Endothelial cell (in vitro differentiated cells): ENCODE data around the gene RPLP1. TPM values are rescaled to one million over a fixed set of nuclear protein-coding genes. Genes with fewer than 3 reads are reported as not detected.

ENCODE experiments used
- DNase-seq: peaks from one replicate; pipeline ENCODE4 v3.0.0; 2021; ENCODE audit warnings: low spot score
- H3K27ac Mint-ChIP-seq: one replicate; pipeline ENCODE4 v1.8.0; 2021; ENCODE audit warnings: mixed read lengths, inconsistent platforms; ENCODE audit not compliant: unreplicated experiment
- H3K27me3 Mint-ChIP-seq: one replicate; pipeline ENCODE4 v1.8.0; 2021; ENCODE audit warnings: mild to moderate bottlenecking, moderate library complexity, mixed read lengths, inconsistent platforms; ENCODE audit not compliant: unreplicated experiment
- H3K36me3 Mint-ChIP-seq: one replicate; pipeline ENCODE4 v1.8.0; 2021; ENCODE audit warnings: mild to moderate bottlenecking, low read depth, mixed read lengths, inconsistent platforms; ENCODE audit not compliant: unreplicated experiment
- H3K4me1 Mint-ChIP-seq: one replicate; pipeline ENCODE4 v1.8.0; 2021; ENCODE audit warnings: mild to moderate bottlenecking, mixed read lengths, inconsistent platforms; ENCODE audit not compliant: unreplicated experiment
- H3K4me3 Mint-ChIP-seq: one replicate; pipeline ENCODE4 v1.8.0; 2021; ENCODE audit warnings: mild to moderate bottlenecking, mixed read lengths, inconsistent platforms; ENCODE audit not compliant: unreplicated experiment
- H3K9me3 Mint-ChIP-seq: one replicate; pipeline ENCODE4 v1.8.0; 2021; ENCODE audit warnings: mixed read lengths, inconsistent platforms; ENCODE audit not compliant: unreplicated experiment
- long read RNA-seq: library from polyadenylated mRNA; unstranded; transcript quantifications from one replicate; pipeline ENCODE4 v2.0.0, GENCODE V29; 2020; ENCODE audit not compliant: unreplicated experiment
- total RNA-seq: library from RNA; stranded (reverse); fragmentation: NEBNext Ultra II Directional; extraction: Animal tissue kit (Norgen Biotek cat#: 25700); gene quantifications from one replicate; pipeline ENCODE4 v1.2.1, GENCODE V29; 2021; ENCODE audit not compliant: unreplicated experiment
- TF ChIP-seq, protein P1 (sequence below): fragments of 200-600 bp; sonication (generic); IDR thresholded peaks from one replicate; pipeline ENCODE4 v1.5.0; 2021; ENCODE audit warnings: antibody characterized with exemption; ENCODE audit not compliant: unreplicated experiment

The RPLP1 gene
- total RNA-seq = 1,903 TPM
- long read RNA-seq, transcript RPLP1-202 (3 exons, 445 nt) = minor isoform, 28 of 3,540 reads
- long read RNA-seq, transcript RPLP1-201 (4 exons, 1,197 nt) = major isoform, 3,456 of 3,540 reads
- long read RNA-seq, partial matches to known transcripts = 5 of 3,540 reads
- long read RNA-seq, other reads (novel, unspliced or antisense) = 50 of 3,540 reads

DNA sequence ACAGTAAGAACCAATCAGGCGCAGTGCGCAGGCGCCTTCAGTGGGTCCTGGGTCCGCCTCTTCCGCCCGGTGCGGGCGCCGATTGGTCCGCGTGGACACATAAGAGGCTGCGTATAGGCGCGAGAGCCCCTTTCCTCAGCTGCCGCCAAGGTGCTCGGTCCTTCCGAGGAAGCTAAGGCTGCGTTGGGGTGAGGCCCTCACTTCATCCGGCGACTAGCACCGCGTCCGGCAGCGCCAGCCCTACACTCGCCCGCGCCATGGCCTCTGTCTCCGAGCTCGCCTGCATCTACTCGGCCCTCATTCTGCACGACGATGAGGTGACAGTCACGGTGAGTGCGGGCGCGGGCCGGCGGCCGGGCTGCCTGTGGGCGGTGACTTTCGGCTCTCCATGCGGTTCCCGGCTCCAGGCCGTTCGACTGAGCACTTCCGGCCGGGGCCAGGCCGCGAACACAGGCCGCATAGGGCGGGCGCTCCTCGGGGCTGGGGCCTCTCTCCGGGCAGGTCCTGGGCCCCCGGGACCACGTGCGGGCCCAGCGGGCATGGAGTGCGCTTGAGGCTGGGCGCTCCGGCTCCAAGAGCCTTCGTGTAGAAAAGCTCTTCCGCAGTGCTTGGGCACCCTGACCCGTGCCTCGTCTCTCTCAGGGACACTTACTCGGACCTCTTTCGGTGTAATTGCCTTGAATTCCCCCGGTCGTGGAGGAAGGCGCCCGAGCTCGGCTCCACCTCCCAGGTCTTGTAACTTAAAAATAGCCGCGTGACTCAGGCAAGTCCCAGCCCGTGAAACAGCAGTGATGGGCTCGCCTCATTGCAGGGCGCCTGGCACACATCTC lies at the start of gene RPLP1:
Gene RPLP1, plus strand, starts transcription at position 127 of the 830 bp plus-strand sequence. Its CDS starts 131 bp downstream, at position 258.
- H3K4me1 Mint-ChIP-seq = peaks cover 24% of the 10 kb centered on the region

DNA sequence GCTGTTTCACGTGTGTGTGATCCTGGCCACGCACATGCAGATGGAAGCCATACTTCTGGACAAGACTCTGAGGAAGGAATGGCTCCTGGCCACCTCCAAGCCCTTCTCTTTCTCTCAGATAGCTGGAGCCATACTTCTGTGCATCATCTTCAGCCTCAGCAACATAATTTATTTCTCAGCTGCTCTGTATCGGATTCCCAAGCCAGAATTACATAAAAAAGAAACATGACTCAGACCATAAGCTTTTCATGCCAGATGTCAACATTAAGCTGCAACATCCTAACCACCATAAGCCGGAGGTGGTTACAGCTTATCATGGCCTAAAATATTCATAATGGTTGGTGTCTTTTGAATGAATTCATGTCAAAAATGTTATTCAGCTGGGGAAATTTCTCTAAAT lies 49.0 kb upstream of the RPLP1 start:
- H3K4me3 Mint-ChIP-seq = no peak overlapping the region
- TF ChIP-seq, protein P1, sequence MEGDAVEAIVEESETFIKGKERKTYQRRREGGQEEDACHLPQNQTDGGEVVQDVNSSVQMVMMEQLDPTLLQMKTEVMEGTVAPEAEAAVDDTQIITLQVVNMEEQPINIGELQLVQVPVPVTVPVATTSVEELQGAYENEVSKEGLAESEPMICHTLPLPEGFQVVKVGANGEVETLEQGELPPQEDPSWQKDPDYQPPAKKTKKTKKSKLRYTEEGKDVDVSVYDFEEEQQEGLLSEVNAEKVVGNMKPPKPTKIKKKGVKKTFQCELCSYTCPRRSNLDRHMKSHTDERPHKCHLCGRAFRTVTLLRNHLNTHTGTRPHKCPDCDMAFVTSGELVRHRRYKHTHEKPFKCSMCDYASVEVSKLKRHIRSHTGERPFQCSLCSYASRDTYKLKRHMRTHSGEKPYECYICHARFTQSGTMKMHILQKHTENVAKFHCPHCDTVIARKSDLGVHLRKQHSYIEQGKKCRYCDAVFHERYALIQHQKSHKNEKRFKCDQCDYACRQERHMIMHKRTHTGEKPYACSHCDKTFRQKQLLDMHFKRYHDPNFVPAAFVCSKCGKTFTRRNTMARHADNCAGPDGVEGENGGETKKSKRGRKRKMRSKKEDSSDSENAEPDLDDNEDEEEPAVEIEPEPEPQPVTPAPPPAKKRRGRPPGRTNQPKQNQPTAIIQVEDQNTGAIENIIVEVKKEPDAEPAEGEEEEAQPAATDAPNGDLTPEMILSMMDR = no peak
- H3K36me3 Mint-ChIP-seq = no peaks in the 10 kb centered on the region
- H3K4me1 Mint-ChIP-seq = no peaks in the 10 kb centered on the region
- no peak for DNase-seq
- no peak overlapping the region for H3K27ac Mint-ChIP-seq
- H3K9me3 Mint-ChIP-seq = no peaks in the 10 kb centered on the region
- no peaks in the 10 kb centered on the region for H3K27me3 Mint-ChIP-seq

More for the DNA sequence above, at the start of gene RPLP1:
- Mint-ChIP-seq H3K27me3 (no peaks in the 10 kb centered on the region), H3K9me3 (no peaks in the 10 kb centered on the region), H3K27ac (peak within 1 kb of the TSS; percentile 87), H3K36me3 (peaks cover 12% of the 10 kb centered on the region), H3K4me3 (peak within 1 kb of the TSS; percentile 99)
- peak; percentile 94 for DNase-seq
- TF ChIP-seq, protein P1 = no peak

GRCh38 chr15:69405110-69405509 lies 47.5 kb upstream of the RPLP1 start:
- no peaks in the 10 kb centered on the region for H3K4me1 Mint-ChIP-seq
- no peak overlapping the region for H3K27ac Mint-ChIP-seq
- H3K27me3 Mint-ChIP-seq = no peaks in the 10 kb centered on the region
- no peak for DNase-seq
- TF ChIP-seq, protein P1 = no peak
- H3K36me3 Mint-ChIP-seq = no peaks in the 10 kb centered on the region
- H3K9me3 Mint-ChIP-seq = no peaks in the 10 kb centered on the region
- no peak overlapping the region for H3K4me3 Mint-ChIP-seq

- Mint-ChIP-seq H3K27ac (no peak overlapping the region), H3K4me3 (no peak overlapping the region), H3K27me3 (no peaks in the 10 kb centered on the region), H3K9me3 (no peaks in the 10 kb centered on the region), H3K4me1 (no peaks in the 10 kb centered on the region), H3K36me3 (no peaks in the 10 kb centered on the region)
- no peak for DNase-seq
- TF ChIP-seq, protein P1 = no peak
Observed at GRCh38 chr15:69407719-69408400, 44.8 kb upstream of the RPLP1 start.

DNA sequence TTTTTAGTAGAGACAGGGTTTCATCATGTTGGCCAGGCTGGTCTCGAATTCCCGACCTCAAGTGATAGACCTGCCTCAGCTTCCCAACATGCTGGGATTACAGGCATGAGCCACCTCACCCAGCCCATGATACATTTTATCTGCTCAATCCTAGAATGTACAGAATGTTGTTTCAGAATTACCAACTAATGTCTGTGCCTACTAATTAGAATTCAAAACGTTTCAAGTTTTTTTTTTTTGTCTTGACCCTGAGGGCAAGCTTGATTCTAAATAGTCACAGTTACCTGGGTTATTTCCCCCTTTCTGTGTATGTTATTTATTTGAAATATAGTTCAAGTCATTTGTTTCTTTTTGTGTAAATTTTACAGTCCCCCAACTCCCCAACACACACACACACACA lies 43.8 kb upstream of the RPLP1 start:
- Mint-ChIP-seq H3K36me3 (peaks cover 2% of the 10 kb centered on the region), H3K9me3 (no peaks in the 10 kb centered on the region), H3K27ac (no peak overlapping the region), H3K4me3 (no peak overlapping the region), H3K4me1 (peaks cover 1% of the 10 kb centered on the region), H3K27me3 (no peaks in the 10 kb centered on the region)
- no peak for DNase-seq
- TF ChIP-seq, protein P1 = no peak
